Natural killer cell (primary cell): ENCODE data around the gene TSPAN10. TPM values are rescaled to one million over a fixed set of nuclear protein-coding genes. Genes with fewer than 3 reads are reported as not detected.

Experiments
- ATAC-seq, 3 donors: fragments of 150-1000 bp in 2 of 3; fragments of 200-7000 bp in 1 of 3; cut with Tn5 transposase; 1 replicate in 1 of 3; 2 replicates in 2 of 3; pipeline ENCODE4 v1.10.0; 2021; ENCODE audit warnings: mild to moderate bottlenecking in 2 of 3, moderate library complexity in 2 of 3
- DNase-seq, 2 donors: peaks; one replicate each; pipeline versions ENCODE4 v3.0.0 to v3.0.0-alpha.2; 2013 to 2021; ENCODE audit warnings: mixed read lengths in 1 of 2
- H3K27ac ChIP-seq: one replicate; pipeline ENCODE4 v1.5.1; 2013; ENCODE audit warnings: mild to moderate bottlenecking, low read length
- H3K27me3 ChIP-seq: one replicate; pipeline ENCODE4 v1.6.1; 2013; ENCODE audit warnings: low read length; ENCODE audit not compliant: control insufficient read depth, insufficient read depth
- H3K36me3 ChIP-seq: one replicate; pipeline ENCODE4 v1.6.1; 2013; ENCODE audit warnings: low read length; ENCODE audit not compliant: control insufficient read depth, insufficient read depth
- H3K4me1 ChIP-seq: one replicate; pipeline ENCODE4 v1.6.1; 2013; ENCODE audit warnings: low read length; ENCODE audit not compliant: control insufficient read depth, insufficient read depth
- H3K4me3 ChIP-seq: one replicate; pipeline ENCODE4 v1.5.1; 2013; ENCODE audit warnings: low read length
- H3K9me3 ChIP-seq: one replicate; pipeline ENCODE4 v1.6.1; 2013; ENCODE audit warnings: low read length; ENCODE audit not compliant: control insufficient read depth, insufficient read depth
- H3K27ac Mint-ChIP-seq, 2 donors: one replicate each; pipeline ENCODE4 v1.8.0; 2022; ENCODE audit warnings: mild to moderate bottlenecking in 2 of 2, mixed read lengths in 2 of 2, moderate library complexity in 1 of 2
- H3K27me3 Mint-ChIP-seq, 2 donors: one replicate each; pipeline ENCODE4 v1.8.0; 2022; ENCODE audit warnings: low read depth in 2 of 2, mixed read lengths in 2 of 2
- H3K36me3 Mint-ChIP-seq: one replicate; pipeline ENCODE4 v1.8.0; 2022; ENCODE audit warnings: mixed read lengths
- H3K4me1 Mint-ChIP-seq, 2 donors: one replicate each; pipeline ENCODE4 v1.8.0; 2022; ENCODE audit warnings: mixed read lengths in 2 of 2
- H3K4me3 Mint-ChIP-seq: one replicate; pipeline ENCODE4 v1.8.0; 2022; ENCODE audit warnings: mild to moderate bottlenecking, moderate library complexity, mixed read lengths
- H3K9me3 Mint-ChIP-seq, 2 donors: one replicate each; pipeline ENCODE4 v1.8.0; 2022; ENCODE audit warnings: mixed read lengths in 2 of 2
- CTCF ChIP-seq: fragments of 200-600 bp; IDR thresholded peaks from one replicate; pipeline ENCODE4 v1.8.0; 2022; ENCODE audit warnings: antibody characterized with exemption
- WGBS: methylation state at CpG from one replicate; pipeline ENCODE4 v1.1.7; 2013; ENCODE audit warnings: missing lambda C conversion rate; ENCODE audit not compliant: insufficient coverage; 5-methylcytosine and 5-hydroxymethylcytosine counted together
- intact Hi-C: fragments of 100-400 bp; cut with micrococcal nuclease; formaldehyde crosslinking; loops from one replicate; pipeline ENCODE4 v1.14.2; 2022
- total RNA-seq, 4 donors: library from RNA; stranded (reverse); fragments of 120-200 nt in 1 of 4; gene quantifications; one replicate each; pipeline versions ENCODE4 v1.2.3 to v1.2.4, GENCODE V29; 2013 to 2022

The TSPAN10 gene
- total RNA-seq, 3 donors from 2014 or later (not counting 1 experiment from before 2014, with no cell fraction given): 0.24 to 0.35 (median 0.29) TPM

GRCh38 chr17:81601525-81602120 is 35.4 kb upstream of the TSPAN10 start:
- Histone ChIP-seq H3K4me1 (peaks cover 3% of the 10 kb centered on the region), H3K27ac (no peak overlapping the region), H3K36me3 (peaks cover 59% of the 10 kb centered on the region), H3K27me3 (no peaks in the 10 kb centered on the region), H3K4me3 (no peak overlapping the region), H3K9me3 (no peaks in the 10 kb centered on the region)
- peak in 1 of 2 donors; percentile 81 for DNase-seq
- Mint-ChIP-seq H3K27ac (peak overlapping the region; percentile 8 to 50), H3K9me3 (no peaks in the 10 kb centered on the region), H3K4me1 (peaks cover 7 to 20% of the 10 kb centered on the region in 2 donors), H3K36me3 (peaks cover 9% of the 10 kb centered on the region), H3K4me3 (no peak overlapping the region), H3K27me3 (no peaks in the 10 kb centered on the region)
- intact Hi-C loops: loop anchor here (1.0 to 10.0 kb wide), 2 partner anchors 87 to 348 kb away; partner anchors contain the start of gene ACTG1
- ATAC-seq: peak; percentile 87 to 97 (median 95)
- peak; percentile 89 for TF ChIP-seq CTCF
- WGBS: 39% methylated on average over 7 of the region's 9 CpGs

- H3K27ac Mint-ChIP-seq: no peak overlapping the region
- 97% methylated on average over 10 of the region's 11 CpGs for WGBS
- no peak for ATAC-seq
- intact Hi-C loops: loop anchor here (10.0 kb wide), 1 partner anchor 89 kb away; the partner anchor contains the start of gene ACTG1
- Histone ChIP-seq H3K27me3 (no peaks in the 10 kb centered on the region), H3K4me3 (no peak overlapping the region), H3K9me3 (no peaks in the 10 kb centered on the region), H3K27ac (no peak overlapping the region), H3K4me1 (peaks cover 3% of the 10 kb centered on the region), H3K36me3 (peaks cover 64% of the 10 kb centered on the region)
- no peaks in the 10 kb centered on the region for H3K9me3 Mint-ChIP-seq
- peaks cover 9% of the 10 kb centered on the region for H3K36me3 Mint-ChIP-seq
- no peaks in the 10 kb centered on the region for H3K27me3 Mint-ChIP-seq
- no peak overlapping the region for H3K4me3 Mint-ChIP-seq
- DNase-seq: no peak
- H3K4me1 Mint-ChIP-seq: peaks cover 7 to 18% of the 10 kb centered on the region in 2 donors
- no peak for TF ChIP-seq CTCF
Measured at GRCh38 chr17:81603846-81604610, 33.0 kb upstream of the TSPAN10 start.

- Mint-ChIP-seq H3K4me1 (peaks cover 4 to 24% of the 10 kb centered on the region in 2 donors), H3K9me3 (no peaks in the 10 kb centered on the region), H3K4me3 (no peak overlapping the region), H3K36me3 (peaks cover 9% of the 10 kb centered on the region), H3K27me3 (no peaks in the 10 kb centered on the region), H3K27ac (peak overlapping the region; percentile 14 to 47)
- no peak for DNase-seq
- TF ChIP-seq CTCF: no peak
- no peak overlapping the region for H3K27ac ChIP-seq
- H3K4me1 ChIP-seq: peaks cover 3% of the 10 kb centered on the region
- ATAC-seq: no peak
- peaks cover 65% of the 10 kb centered on the region for H3K36me3 ChIP-seq
- no peaks in the 10 kb centered on the region for H3K27me3 ChIP-seq
- 92% methylated on average over 6 of the region's 6 CpGs for WGBS
- H3K4me3 ChIP-seq: no peak overlapping the region
- intact Hi-C loops: loop anchor here (10.0 kb wide), 1 partner anchor 93 kb away; the partner anchor contains the start of gene ACTG1
- H3K9me3 ChIP-seq: no peaks in the 10 kb centered on the region
Measured at GRCh38 chr17:81607431-81607830, 29.6 kb upstream of the TSPAN10 start.
